Sigmoid colon (tissue), 4 donors: ENCODE results near the gene COL4A4.

Experiments
- CTCF ChIP-seq, 4 experiments: fragments of 450-650 bp in 3 of 4; fragments of 200-600 bp in 1 of 4; IDR thresholded peaks; one replicate each; pipeline ENCODE4 v1.5.1; 2016 to 2019; ENCODE audit warnings: antibody characterized with exemption in 4 of 4, mild to moderate bottlenecking in 3 of 4, moderate library complexity in 2 of 4
- EP300 ChIP-seq, 4 donors: sonication (generic); formaldehyde crosslinking; IDR thresholded peaks; one replicate each; pipeline ENCODE4 v1.6.1; 2017; ENCODE audit warnings: antibody characterized with exemption in 4 of 4
- POLR2A ChIP-seq, 2 donors: fragments of 450-650 bp; IDR thresholded peaks; one replicate each; pipeline ENCODE4 v1.6.1; 2016; ENCODE audit warnings: antibody characterized with exemption in 2 of 2, mild to moderate bottlenecking in 2 of 2, moderate library complexity in 2 of 2
- POLR2AphosphoS5 ChIP-seq, 4 donors: sonication (generic); formaldehyde crosslinking; IDR thresholded peaks; one replicate each; pipeline ENCODE4 v1.6.1; 2017; ENCODE audit warnings: antibody characterized with exemption in 4 of 4

DNA sequence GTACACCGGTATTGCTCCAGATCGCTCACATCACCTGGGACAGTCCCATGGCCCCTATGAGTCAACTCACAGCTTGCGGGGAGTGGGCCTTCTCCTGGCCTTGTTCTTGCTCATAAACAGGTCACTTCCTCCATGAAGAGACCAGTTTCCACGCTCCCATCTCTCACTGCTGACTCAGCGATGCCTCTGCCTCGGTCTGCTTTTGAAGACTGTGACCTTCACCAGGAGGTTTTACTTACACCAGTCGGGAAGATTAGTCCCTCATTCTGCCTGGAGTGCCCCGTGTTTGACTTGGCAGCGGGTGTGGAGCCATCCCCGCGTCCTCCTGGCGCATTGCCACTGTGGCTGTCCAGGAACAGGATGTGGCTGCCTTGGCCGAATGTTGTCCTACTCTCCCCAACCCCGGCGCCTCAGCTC lies 168.4 kb downstream of the COL4A4 start:
- no peak for TF ChIP-seq CTCF (IDR thresholded peaks at IDR 0.05)
- no peak for TF ChIP-seq POLR2A (IDR thresholded peaks at IDR 0.05)
- TF ChIP-seq POLR2AphosphoS5 (IDR thresholded peaks at IDR 0.05): no peak
- TF ChIP-seq EP300 (IDR thresholded peaks at IDR 0.05): no peak
